ENCODE data around the gene TBC1D22A. TPM values are rescaled to one million over a fixed set of nuclear protein-coding genes. Genes with fewer than 3 reads are reported as not detected.

Gene TBC1D22A
- total and polyA plus RNA-seq, 2 donors (not counting 3 experiments of a cell fraction or from before 2014, with no cell fraction given): 26.1 to 32.4 TPM

GRCh38 chr22:47135338-47135737 lies 372.9 kb downstream of the TBC1D22A start:
- no peak overlapping the region for H2AFZ ChIP-seq (ENCODE audit: low read depth, low read length)
- intact Hi-C loops (cut with micrococcal nuclease) (no loop called here), dilution Hi-C loops (cut with MboI; ENCODE audit: extremely low pct_ligation_motif_present, low sequenced_read_pairs) (no loop called here)
- FAIRE-seq (no peak), DNase-seq (ENCODE audit: low read depth, low spot score) (no peak)
- ChIA-PET CTCF (no interaction called here), POLR2A (no interaction called here)
- TF ChIP-seq GATA2 (IDR thresholded peaks at IDR 0.05; ENCODE audit: insufficient read depth, insufficient read length, low read depth, low read length) (no peak), EZH2 (IDR thresholded peaks at IDR 0.05; ENCODE audit: borderline replicate concordance, low read depth, low read length, severe bottlenecking) (no peak), FOS (IDR thresholded peaks at IDR 0.05; ENCODE audit: borderline replicate concordance, insufficient read depth, low read length) (no peak)
- no peaks in the 10 kb centered on the region for H3K27me3 ChIP-seq (ENCODE audit: control insufficient read depth in 2 of 2, insufficient read depth in 2 of 2, low read length in 2 of 2)
- no peaks in the 10 kb centered on the region for H3K9me1 ChIP-seq (replicated peaks; ENCODE audit: control insufficient read depth, extremely low read depth, insufficient read depth, low read length)
- H3K4me3 ChIP-seq (replicated peaks in 1 of 3; ENCODE audit: insufficient read depth in 1 of 3, low read depth in 1 of 3, low read length in 3 of 3): no peak overlapping the region
- BruUV-seq (replicated peaks): no TSS peak
- H3K27ac ChIP-seq (ENCODE audit: insufficient read depth, low read depth, low read length): no peak overlapping the region
- no peaks in the 10 kb centered on the region for H3K36me3 ChIP-seq (ENCODE audit: control insufficient read depth in 2 of 2, extremely low read depth in 1 of 2, insufficient read depth in 2 of 2, low read length in 2 of 2)
- H3K79me2 ChIP-seq (ENCODE audit: control insufficient read depth, insufficient read depth, low read length): no peaks in the 10 kb centered on the region
- no peak overlapping the region for H3K9ac ChIP-seq (replicated peaks; ENCODE audit: extremely low read depth, insufficient read depth, low read length)
- no peaks in the 10 kb centered on the region for H3K9me3 ChIP-seq (replicated peaks; ENCODE audit: control insufficient read depth, insufficient read depth, low read length)
- H4K20me1 ChIP-seq (replicated peaks; ENCODE audit: control insufficient read depth, extremely low read depth, insufficient read depth, low read length): no peaks in the 10 kb centered on the region
- no peaks in the 10 kb centered on the region for H3K4me1 ChIP-seq (ENCODE audit: control insufficient read depth, extremely low read depth, insufficient read depth, low read length)
- no peak overlapping the region for H3K4me2 ChIP-seq (ENCODE audit: insufficient read depth, low read length)

- Histone ChIP-seq H3K4me2 (ENCODE audit: insufficient read depth, low read length) (no peak overlapping the region), H3K9me1 (replicated peaks; ENCODE audit: control insufficient read depth, extremely low read depth, insufficient read depth, low read length) (no peaks in the 10 kb centered on the region), H3K4me1 (ENCODE audit: control insufficient read depth, extremely low read depth, insufficient read depth, low read length) (no peaks in the 10 kb centered on the region), H3K9me3 (replicated peaks; ENCODE audit: control insufficient read depth, insufficient read depth, low read length) (no peaks in the 10 kb centered on the region), H3K4me3 (replicated peaks in 1 of 3; ENCODE audit: insufficient read depth in 1 of 3, low read depth in 1 of 3, low read length in 3 of 3) (no peak overlapping the region), H3K27ac (ENCODE audit: insufficient read depth, low read depth, low read length) (no peak overlapping the region), H3K79me2 (ENCODE audit: control insufficient read depth, insufficient read depth, low read length) (no peaks in the 10 kb centered on the region), H2AFZ (ENCODE audit: low read depth, low read length) (no peak overlapping the region), H3K9ac (replicated peaks; ENCODE audit: extremely low read depth, insufficient read depth, low read length) (no peak overlapping the region), H4K20me1 (replicated peaks; ENCODE audit: control insufficient read depth, extremely low read depth, insufficient read depth, low read length) (no peaks in the 10 kb centered on the region), H3K36me3 (ENCODE audit: control insufficient read depth in 2 of 2, extremely low read depth in 1 of 2, insufficient read depth in 2 of 2, low read length in 2 of 2) (no peaks in the 10 kb centered on the region), H3K27me3 (ENCODE audit: control insufficient read depth in 2 of 2, insufficient read depth in 2 of 2, low read length in 2 of 2) (no peaks in the 10 kb centered on the region)
- no TSS peak for BruUV-seq (replicated peaks)
- intact Hi-C loops (cut with micrococcal nuclease): loop anchor here (1.0 kb wide), 1 partner anchor 27 kb away; no protein-coding TSS in a partner anchor
- DNase-seq (ENCODE audit: low read depth, low spot score) (no peak), FAIRE-seq (no peak)
- ChIA-PET POLR2A (no interaction called here), CTCF (no interaction called here)
- dilution Hi-C loops (cut with MboI; ENCODE audit: extremely low pct_ligation_motif_present, low sequenced_read_pairs): no loop called here
- TF ChIP-seq GATA2 (IDR thresholded peaks at IDR 0.05; ENCODE audit: insufficient read depth, insufficient read length, low read depth, low read length) (no peak), EZH2 (IDR thresholded peaks at IDR 0.05; ENCODE audit: borderline replicate concordance, low read depth, low read length, severe bottlenecking) (no peak), POLR2AphosphoS5 (IDR thresholded peaks at IDR 0.05; ENCODE audit: insufficient read depth, low read depth, low read length) (no peak), POLR2A (IDR thresholded peaks at IDR 0.05; ENCODE audit: low read depth, low read length) (no peak), FOS (IDR thresholded peaks at IDR 0.05; ENCODE audit: borderline replicate concordance, insufficient read depth, low read length) (no peak), JUN (IDR thresholded peaks at IDR 0.05; ENCODE audit: borderline replicate concordance, insufficient read depth, insufficient read length, low read depth) (no peak), MYC (IDR thresholded peaks at IDR 0.05; ENCODE audit: low read depth, low read length) (no peak)
- TF ChIP-seq, protein P1, sequence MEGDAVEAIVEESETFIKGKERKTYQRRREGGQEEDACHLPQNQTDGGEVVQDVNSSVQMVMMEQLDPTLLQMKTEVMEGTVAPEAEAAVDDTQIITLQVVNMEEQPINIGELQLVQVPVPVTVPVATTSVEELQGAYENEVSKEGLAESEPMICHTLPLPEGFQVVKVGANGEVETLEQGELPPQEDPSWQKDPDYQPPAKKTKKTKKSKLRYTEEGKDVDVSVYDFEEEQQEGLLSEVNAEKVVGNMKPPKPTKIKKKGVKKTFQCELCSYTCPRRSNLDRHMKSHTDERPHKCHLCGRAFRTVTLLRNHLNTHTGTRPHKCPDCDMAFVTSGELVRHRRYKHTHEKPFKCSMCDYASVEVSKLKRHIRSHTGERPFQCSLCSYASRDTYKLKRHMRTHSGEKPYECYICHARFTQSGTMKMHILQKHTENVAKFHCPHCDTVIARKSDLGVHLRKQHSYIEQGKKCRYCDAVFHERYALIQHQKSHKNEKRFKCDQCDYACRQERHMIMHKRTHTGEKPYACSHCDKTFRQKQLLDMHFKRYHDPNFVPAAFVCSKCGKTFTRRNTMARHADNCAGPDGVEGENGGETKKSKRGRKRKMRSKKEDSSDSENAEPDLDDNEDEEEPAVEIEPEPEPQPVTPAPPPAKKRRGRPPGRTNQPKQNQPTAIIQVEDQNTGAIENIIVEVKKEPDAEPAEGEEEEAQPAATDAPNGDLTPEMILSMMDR (IDR thresholded peaks at IDR 0.05; ENCODE audit: extremely low read depth in 1 of 2, insufficient read depth in 1 of 2, low read depth in 1 of 2, low read length in 2 of 2): no peak
- TF ChIP-seq, protein P2, sequence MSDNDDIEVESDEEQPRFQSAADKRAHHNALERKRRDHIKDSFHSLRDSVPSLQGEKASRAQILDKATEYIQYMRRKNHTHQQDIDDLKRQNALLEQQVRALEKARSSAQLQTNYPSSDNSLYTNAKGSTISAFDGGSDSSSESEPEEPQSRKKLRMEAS (IDR thresholded peaks at IDR 0.05; ENCODE audit: insufficient read depth, insufficient read length): no peak
These were observed 373.6 kb downstream of the TBC1D22A start for GRCh38 chr22:47136050-47136449.
